ENCODE data around the gene PCDHA5. TPM values are rescaled to one million over a fixed set of nuclear protein-coding genes. Genes with fewer than 3 reads are reported as not detected.

The PCDHA5 gene
- polyA plus RNA-seq, 1 donor from 2014 or later = 1.4 TPM

DNA sequence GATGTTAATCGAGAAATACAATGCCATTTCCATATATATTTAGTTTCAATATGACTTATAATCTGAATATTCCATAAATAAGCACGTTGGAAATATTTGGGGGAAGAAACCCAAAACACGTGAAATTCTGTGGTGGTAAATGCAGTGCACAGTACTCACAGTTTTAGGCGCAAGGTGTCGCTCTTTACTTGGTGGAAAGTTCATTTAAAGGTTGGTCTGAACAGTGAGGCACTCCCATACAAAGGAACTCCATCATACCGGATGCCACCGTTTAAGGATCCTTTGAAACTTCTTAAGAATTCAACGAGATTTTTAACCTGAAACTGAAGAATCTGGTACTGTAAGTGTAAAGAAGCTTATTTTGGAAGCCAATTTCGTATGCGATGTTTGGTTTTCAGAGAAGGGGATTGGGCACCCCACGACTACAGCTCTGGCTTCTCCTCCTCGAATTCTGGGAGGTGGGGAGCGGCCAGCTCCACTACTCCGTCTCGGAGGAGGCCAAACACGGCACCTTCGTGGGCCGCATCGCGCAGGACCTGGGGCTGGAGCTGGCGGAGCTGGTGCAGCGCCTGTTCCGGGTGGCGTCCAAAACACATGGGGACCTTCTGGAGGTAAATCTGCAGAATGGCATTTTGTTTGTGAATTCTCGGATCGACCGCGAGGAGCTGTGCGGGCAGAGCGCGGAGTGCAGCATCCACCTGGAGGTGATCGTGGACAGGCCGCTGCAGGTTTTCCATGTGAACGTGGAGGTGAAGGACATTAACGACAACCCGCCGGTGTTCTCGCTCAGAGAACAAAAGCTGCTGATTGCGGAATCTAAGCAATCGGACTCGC is 47.5 kb downstream of the PCDHA5 start, which contains the start of gene PCDHA11:
TSS of gene PCDHA11 (plus strand) at position 237 of the 834 bp plus-strand sequence. CDS start at position 384, 147 bp downstream.
- no peaks in the 10 kb centered on the region for H3F3A ChIP-seq (ENCODE audit: insufficient read depth, low read length, poor library complexity, severe bottlenecking)
- peak within 1 kb of the TSS; percentile 67 for H3K4me3 ChIP-seq (ENCODE audit: low read length)
- H3K9ac ChIP-seq (ENCODE audit: low read length) = peak within 1 kb of the TSS; percentile 47
- H3K79me2 ChIP-seq (replicated peaks; ENCODE audit: insufficient read depth, low read length) = peaks cover 66% of the 10 kb centered on the region
- peaks cover 60% of the 10 kb centered on the region for H3K36me3 ChIP-seq (ENCODE audit: insufficient read depth, low read length)
- H3K9me2 ChIP-seq (ENCODE audit: insufficient read depth, low read length) = no peaks in the 10 kb centered on the region
- H4K20me1 ChIP-seq (ENCODE audit: insufficient read depth) = no peaks in the 10 kb centered on the region
- no peaks in the 10 kb centered on the region for H3K27me3 ChIP-seq (ENCODE audit: insufficient read depth, low read depth, low read length)
- TF ChIP-seq, protein P1, sequence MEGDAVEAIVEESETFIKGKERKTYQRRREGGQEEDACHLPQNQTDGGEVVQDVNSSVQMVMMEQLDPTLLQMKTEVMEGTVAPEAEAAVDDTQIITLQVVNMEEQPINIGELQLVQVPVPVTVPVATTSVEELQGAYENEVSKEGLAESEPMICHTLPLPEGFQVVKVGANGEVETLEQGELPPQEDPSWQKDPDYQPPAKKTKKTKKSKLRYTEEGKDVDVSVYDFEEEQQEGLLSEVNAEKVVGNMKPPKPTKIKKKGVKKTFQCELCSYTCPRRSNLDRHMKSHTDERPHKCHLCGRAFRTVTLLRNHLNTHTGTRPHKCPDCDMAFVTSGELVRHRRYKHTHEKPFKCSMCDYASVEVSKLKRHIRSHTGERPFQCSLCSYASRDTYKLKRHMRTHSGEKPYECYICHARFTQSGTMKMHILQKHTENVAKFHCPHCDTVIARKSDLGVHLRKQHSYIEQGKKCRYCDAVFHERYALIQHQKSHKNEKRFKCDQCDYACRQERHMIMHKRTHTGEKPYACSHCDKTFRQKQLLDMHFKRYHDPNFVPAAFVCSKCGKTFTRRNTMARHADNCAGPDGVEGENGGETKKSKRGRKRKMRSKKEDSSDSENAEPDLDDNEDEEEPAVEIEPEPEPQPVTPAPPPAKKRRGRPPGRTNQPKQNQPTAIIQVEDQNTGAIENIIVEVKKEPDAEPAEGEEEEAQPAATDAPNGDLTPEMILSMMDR (IDR thresholded peaks at IDR 0.05; ENCODE audit: poor library complexity, severe bottlenecking) = peak; percentile 43
- TF ChIP-seq MXI1 (conservative IDR thresholded peaks at IDR 0.05; ENCODE audit: poor library complexity, severe bottlenecking) (no peak), EZH2 (IDR thresholded peaks at IDR 0.05; ENCODE audit: borderline replicate concordance, insufficient read depth, low read length, poor library complexity, severe bottlenecking) (no peak), POLR2AphosphoS5 (IDR thresholded peaks at IDR 0.05) (no peak), SMC3 (conservative IDR thresholded peaks at IDR 0.05; ENCODE audit: poor library complexity) (peak; percentile 49), TAF1 (IDR thresholded peaks at IDR 0.05; ENCODE audit: low read depth) (no peak), RAD21 (conservative IDR thresholded peaks at IDR 0.05) (peak; percentile 64), EP300 (conservative IDR thresholded peaks at IDR 0.05; ENCODE audit: poor library complexity, severe bottlenecking) (no peak)
- TF ChIP-seq, protein P2, sequence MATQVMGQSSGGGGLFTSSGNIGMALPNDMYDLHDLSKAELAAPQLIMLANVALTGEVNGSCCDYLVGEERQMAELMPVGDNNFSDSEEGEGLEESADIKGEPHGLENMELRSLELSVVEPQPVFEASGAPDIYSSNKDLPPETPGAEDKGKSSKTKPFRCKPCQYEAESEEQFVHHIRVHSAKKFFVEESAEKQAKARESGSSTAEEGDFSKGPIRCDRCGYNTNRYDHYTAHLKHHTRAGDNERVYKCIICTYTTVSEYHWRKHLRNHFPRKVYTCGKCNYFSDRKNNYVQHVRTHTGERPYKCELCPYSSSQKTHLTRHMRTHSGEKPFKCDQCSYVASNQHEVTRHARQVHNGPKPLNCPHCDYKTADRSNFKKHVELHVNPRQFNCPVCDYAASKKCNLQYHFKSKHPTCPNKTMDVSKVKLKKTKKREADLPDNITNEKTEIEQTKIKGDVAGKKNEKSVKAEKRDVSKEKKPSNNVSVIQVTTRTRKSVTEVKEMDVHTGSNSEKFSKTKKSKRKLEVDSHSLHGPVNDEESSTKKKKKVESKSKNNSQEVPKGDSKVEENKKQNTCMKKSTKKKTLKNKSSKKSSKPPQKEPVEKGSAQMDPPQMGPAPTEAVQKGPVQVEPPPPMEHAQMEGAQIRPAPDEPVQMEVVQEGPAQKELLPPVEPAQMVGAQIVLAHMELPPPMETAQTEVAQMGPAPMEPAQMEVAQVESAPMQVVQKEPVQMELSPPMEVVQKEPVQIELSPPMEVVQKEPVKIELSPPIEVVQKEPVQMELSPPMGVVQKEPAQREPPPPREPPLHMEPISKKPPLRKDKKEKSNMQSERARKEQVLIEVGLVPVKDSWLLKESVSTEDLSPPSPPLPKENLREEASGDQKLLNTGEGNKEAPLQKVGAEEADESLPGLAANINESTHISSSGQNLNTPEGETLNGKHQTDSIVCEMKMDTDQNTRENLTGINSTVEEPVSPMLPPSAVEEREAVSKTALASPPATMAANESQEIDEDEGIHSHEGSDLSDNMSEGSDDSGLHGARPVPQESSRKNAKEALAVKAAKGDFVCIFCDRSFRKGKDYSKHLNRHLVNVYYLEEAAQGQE (IDR thresholded peaks at IDR 0.05; ENCODE audit: borderline replicate concordance) = no peak
- H2AFZ ChIP-seq (ENCODE audit: low read depth, low read length) = no peak within 1 kb of the TSS
- H3K27ac ChIP-seq (ENCODE audit: low read length) = peak within 1 kb of the TSS; percentile 37
- peaks cover 42% of the 10 kb centered on the region for H3K9me3 ChIP-seq (ENCODE audit: low read length)
- H3K4me2 ChIP-seq (ENCODE audit: low read length) = no peak within 1 kb of the TSS

DNA sequence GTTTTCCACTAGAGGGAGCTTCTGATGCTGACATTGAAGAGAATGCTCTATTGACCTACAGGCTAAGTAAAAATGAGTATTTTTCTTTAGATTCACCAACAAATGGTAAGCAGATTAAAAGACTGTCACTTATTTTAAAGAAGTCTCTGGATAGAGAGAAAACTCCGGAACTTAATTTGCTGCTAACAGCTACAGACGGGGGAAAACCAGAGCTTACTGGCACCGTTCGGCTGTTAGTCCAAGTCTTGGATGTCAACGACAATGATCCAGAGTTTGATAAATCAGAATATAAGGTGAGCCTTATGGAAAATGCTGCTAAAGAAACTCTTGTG is 48.1 kb downstream of the PCDHA5 start:
- H3K27ac ChIP-seq (ENCODE audit: low read length) = no peak overlapping the region
- no peaks in the 10 kb centered on the region for H3K27me3 ChIP-seq (ENCODE audit: insufficient read depth, low read depth, low read length)
- no peak overlapping the region for H3K9ac ChIP-seq (ENCODE audit: low read length)
- H3K4me2 ChIP-seq (ENCODE audit: low read length) = no peak overlapping the region
- H3F3A ChIP-seq (ENCODE audit: insufficient read depth, low read length, poor library complexity, severe bottlenecking) = no peaks in the 10 kb centered on the region
- no peaks in the 10 kb centered on the region for H4K20me1 ChIP-seq (ENCODE audit: insufficient read depth)
- H3K9me3 ChIP-seq (ENCODE audit: low read length) = peaks cover 37% of the 10 kb centered on the region
- no peaks in the 10 kb centered on the region for H3K9me2 ChIP-seq (ENCODE audit: insufficient read depth, low read length)
- H3K36me3 ChIP-seq (ENCODE audit: insufficient read depth, low read length) = peaks cover 60% of the 10 kb centered on the region
- TF ChIP-seq POLR2AphosphoS5 (IDR thresholded peaks at IDR 0.05) (no peak), EP300 (conservative IDR thresholded peaks at IDR 0.05; ENCODE audit: poor library complexity, severe bottlenecking) (no peak), EZH2 (IDR thresholded peaks at IDR 0.05; ENCODE audit: borderline replicate concordance, insufficient read depth, low read length, poor library complexity, severe bottlenecking) (no peak)
- TF ChIP-seq, protein P1 (IDR thresholded peaks at IDR 0.05; ENCODE audit: poor library complexity, severe bottlenecking) = peak; percentile 36
- H3K79me2 ChIP-seq (replicated peaks; ENCODE audit: insufficient read depth, low read length) = peaks cover 67% of the 10 kb centered on the region
- peak overlapping the region; percentile 67 for H3K4me3 ChIP-seq (ENCODE audit: low read length)
- H2AFZ ChIP-seq (ENCODE audit: low read depth, low read length) = no peak overlapping the region
